Mesothelial cell of epicardium (in vitro differentiated cells): ENCODE data around the gene FGF10. TPM values are rescaled to one million over a fixed set of nuclear protein-coding genes. Genes with fewer than 3 reads are reported as not detected.

Experiments used
- DNase-seq, 2 experiments: peaks; one replicate each; pipeline ENCODE4 v3.0.0; 2021; ENCODE audit warnings: low spot score in 2 of 2; ENCODE audit not compliant: unreplicated experiment in 2 of 2
- H3K27ac Mint-ChIP-seq: 2 replicates; pipeline ENCODE4 v1.8.0; 2021; ENCODE audit warnings: mixed read lengths
- H3K27me3 Mint-ChIP-seq: 2 replicates; pipeline ENCODE4 v1.8.0; 2021; ENCODE audit warnings: low read depth, mixed read lengths
- H3K36me3 Mint-ChIP-seq: 2 replicates; pipeline ENCODE4 v1.8.0; 2021; ENCODE audit warnings: mixed read lengths
- H3K4me1 Mint-ChIP-seq: 2 replicates; pipeline ENCODE4 v1.8.0; 2021; ENCODE audit warnings: mixed read lengths
- H3K4me3 Mint-ChIP-seq: 2 replicates; pipeline ENCODE4 v1.8.0; 2021; ENCODE audit warnings: mild to moderate bottlenecking, moderate library complexity, mixed read lengths
- H3K9me3 Mint-ChIP-seq: 2 replicates; pipeline ENCODE4 v1.8.0; 2021; ENCODE audit warnings: mixed read lengths
- total RNA-seq: library from RNA; stranded (reverse); gene quantifications from 3 replicates; pipeline ENCODE4 v1.2.1, GENCODE V29; 2021
- TF ChIP-seq, protein P1 (sequence below): fragments of 200-600 bp; sonication (generic); IDR thresholded peaks from one replicate; pipeline ENCODE4 v1.5.0; 2021; ENCODE audit warnings: antibody characterized with exemption; ENCODE audit not compliant: unreplicated experiment

Gene FGF10
- total RNA-seq, 1 donor from 2014 or later: 0.31 TPM

DNA sequence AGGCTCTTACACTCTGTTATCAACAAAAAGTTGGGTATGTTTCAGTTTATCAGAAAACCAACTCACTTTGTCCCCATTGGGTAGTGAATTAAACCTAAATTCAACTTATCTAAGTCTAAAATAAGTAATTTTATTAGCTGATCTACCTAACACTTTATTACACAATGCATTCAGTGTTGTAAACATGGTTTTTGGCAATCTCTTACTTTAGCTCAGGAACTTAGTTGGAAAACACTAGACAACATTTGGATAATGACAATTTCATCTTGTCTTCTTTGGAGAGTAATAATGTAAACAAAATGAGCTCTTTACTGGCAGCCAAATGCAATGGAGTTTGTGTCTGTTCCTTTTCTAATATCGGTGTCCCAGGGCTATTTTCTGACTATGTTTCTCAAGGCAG is 33.0 kb downstream of the FGF10 start:
- DNase-seq: no peak
- Mint-ChIP-seq H3K4me1 (no peaks in the 10 kb centered on the region), H3K27ac (no peak overlapping the region), H3K9me3 (no peaks in the 10 kb centered on the region), H3K36me3 (no peaks in the 10 kb centered on the region), H3K27me3 (peaks cover 7% of the 10 kb centered on the region), H3K4me3 (no peak overlapping the region)
- TF ChIP-seq, protein P1, sequence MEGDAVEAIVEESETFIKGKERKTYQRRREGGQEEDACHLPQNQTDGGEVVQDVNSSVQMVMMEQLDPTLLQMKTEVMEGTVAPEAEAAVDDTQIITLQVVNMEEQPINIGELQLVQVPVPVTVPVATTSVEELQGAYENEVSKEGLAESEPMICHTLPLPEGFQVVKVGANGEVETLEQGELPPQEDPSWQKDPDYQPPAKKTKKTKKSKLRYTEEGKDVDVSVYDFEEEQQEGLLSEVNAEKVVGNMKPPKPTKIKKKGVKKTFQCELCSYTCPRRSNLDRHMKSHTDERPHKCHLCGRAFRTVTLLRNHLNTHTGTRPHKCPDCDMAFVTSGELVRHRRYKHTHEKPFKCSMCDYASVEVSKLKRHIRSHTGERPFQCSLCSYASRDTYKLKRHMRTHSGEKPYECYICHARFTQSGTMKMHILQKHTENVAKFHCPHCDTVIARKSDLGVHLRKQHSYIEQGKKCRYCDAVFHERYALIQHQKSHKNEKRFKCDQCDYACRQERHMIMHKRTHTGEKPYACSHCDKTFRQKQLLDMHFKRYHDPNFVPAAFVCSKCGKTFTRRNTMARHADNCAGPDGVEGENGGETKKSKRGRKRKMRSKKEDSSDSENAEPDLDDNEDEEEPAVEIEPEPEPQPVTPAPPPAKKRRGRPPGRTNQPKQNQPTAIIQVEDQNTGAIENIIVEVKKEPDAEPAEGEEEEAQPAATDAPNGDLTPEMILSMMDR: no peak

DNA sequence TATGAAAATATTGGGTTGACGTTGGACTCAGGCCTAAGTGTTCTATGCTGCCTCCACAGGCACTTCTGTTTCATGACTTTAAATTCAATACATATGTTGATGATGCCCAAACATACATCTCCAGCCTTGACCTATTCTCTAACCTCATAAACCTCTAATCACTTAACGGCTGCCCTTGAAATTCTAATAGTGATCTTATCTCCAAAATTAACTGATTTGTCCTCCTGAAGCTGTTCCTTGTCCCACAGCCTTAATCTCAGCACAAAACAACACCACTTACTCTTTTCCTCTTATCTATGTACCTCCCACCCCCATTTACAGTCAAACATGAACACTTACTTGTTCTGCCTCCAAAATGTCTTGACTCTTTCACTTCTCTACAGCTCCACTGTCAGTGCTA is 43.3 kb downstream of the FGF10 start:
- Mint-ChIP-seq H3K9me3 (no peaks in the 10 kb centered on the region), H3K27ac (no peak overlapping the region), H3K4me3 (no peak overlapping the region), H3K36me3 (no peaks in the 10 kb centered on the region), H3K27me3 (no peaks in the 10 kb centered on the region), H3K4me1 (no peaks in the 10 kb centered on the region)
- TF ChIP-seq, protein P1: no peak
- DNase-seq: no peak

DNA sequence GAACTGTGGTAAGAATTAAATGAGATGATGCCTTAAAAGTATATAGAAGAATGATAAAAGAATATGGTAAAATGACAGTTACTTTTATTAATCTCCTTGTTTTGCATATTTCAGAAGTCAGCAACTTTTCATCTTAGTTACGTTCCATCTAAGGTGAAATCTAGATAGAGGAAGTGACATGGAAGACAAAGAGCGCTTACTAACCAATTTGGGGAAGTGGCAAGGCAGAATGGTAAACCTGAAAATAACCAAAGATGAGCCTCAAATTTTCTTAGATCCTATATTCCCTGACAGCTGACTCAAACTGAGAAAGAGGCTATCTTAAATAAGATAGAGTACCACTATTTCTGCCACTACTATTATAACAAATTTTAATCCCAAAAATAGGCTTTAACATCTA is 52.5 kb downstream of the FGF10 start:
- TF ChIP-seq, protein P1: no peak
- no peak overlapping the region for H3K27ac Mint-ChIP-seq
- no peak overlapping the region for H3K4me3 Mint-ChIP-seq
- no peaks in the 10 kb centered on the region for H3K9me3 Mint-ChIP-seq
- H3K27me3 Mint-ChIP-seq: peaks cover 4% of the 10 kb centered on the region
- no peak for DNase-seq
- peaks cover 6% of the 10 kb centered on the region for H3K4me1 Mint-ChIP-seq
- H3K36me3 Mint-ChIP-seq: no peaks in the 10 kb centered on the region

DNA sequence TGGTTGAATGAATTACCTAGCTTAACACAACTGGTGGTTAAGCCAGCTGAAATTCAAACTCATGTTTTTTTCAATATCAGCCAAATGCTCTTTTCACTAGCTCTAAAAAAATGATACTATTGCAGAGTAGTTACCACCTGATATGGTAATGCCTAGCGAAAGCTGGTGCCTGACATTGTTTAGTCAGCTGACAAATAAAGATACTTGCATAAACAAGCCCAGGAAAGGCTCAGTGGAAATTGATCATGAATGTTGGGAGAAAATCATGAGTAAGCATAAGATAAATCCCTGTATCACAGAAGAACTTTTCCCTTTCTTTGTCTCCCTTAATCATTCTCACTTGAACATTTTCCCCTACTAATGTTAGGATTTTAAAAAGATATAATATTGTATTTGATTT is 54.6 kb downstream of the FGF10 start:
- H3K27me3 Mint-ChIP-seq: peaks cover 4% of the 10 kb centered on the region
- no peak overlapping the region for H3K4me3 Mint-ChIP-seq
- H3K36me3 Mint-ChIP-seq: no peaks in the 10 kb centered on the region
- no peak for DNase-seq
- TF ChIP-seq, protein P1: no peak
- no peaks in the 10 kb centered on the region for H3K9me3 Mint-ChIP-seq
- H3K4me1 Mint-ChIP-seq: peaks cover 6% of the 10 kb centered on the region
- no peak overlapping the region for H3K27ac Mint-ChIP-seq

GRCh38 chr5:44332285-44332971 is 56.8 kb downstream of the FGF10 start:
- DNase-seq: no peak
- Mint-ChIP-seq H3K27ac (no peak overlapping the region), H3K36me3 (no peaks in the 10 kb centered on the region), H3K27me3 (peaks cover 4% of the 10 kb centered on the region), H3K4me3 (no peak overlapping the region), H3K9me3 (no peaks in the 10 kb centered on the region), H3K4me1 (no peaks in the 10 kb centered on the region)
- TF ChIP-seq, protein P1: peak; percentile 74
